HCT116 (cell line): Measurements from ENCODE around the gene SLC38A9. TPM values are rescaled to one million over a fixed set of nuclear protein-coding genes. Genes with fewer than 3 reads are reported as not detected.

Source experiments
- ATAC-seq: fragments of 200-7000 bp; cut with Tn5 transposase; 2 replicates; pipeline ENCODE4 v1.9.1; 2020; ENCODE audit warnings: mild to moderate bottlenecking, moderate library complexity
- BruUV-seq: library from RNA; stranded (reverse); fragments of 400-500 nt; replicated peaks from 2 replicates; lab custom pipeline; 2021; lab: Mats Ljungman, UMichigan
- CTCF ChIA-PET: fragments of 300-600 bp; sonication (Branson Sonifier 250); formaldehyde crosslinking; loops from one replicate; lab custom pipeline; 2021; ENCODE audit warnings: antibody characterized with exemption; lab: Charles Lee
- POLR2A ChIA-PET: fragments of 300-600, 350-600 bp; sonication (Branson Sonifier 250); formaldehyde crosslinking; loops from one replicate; lab custom pipeline; 2021; ENCODE audit warnings: antibody characterized with exemption; lab: Charles Lee
- RAD21 ChIA-PET, 2 experiments: fragments of 300-600 bp; sonication (Branson Sonifier 250); formaldehyde crosslinking; loops; one replicate each; lab custom pipeline; 2023; ENCODE audit warnings: low total read pairs in 2 of 2; ENCODE audit not compliant: uncharacterized antibody in 2 of 2, unreplicated experiment in 2 of 2, low non-redundant PET in 1 of 2; lab: Charles Lee
- DNase-seq: peaks from one replicate; pipeline ENCODE4 v3.0.0-alpha.2; 2010; ENCODE audit warnings: low read depth, low spot score
- H2AFZ ChIP-seq: fragments of 200-600 bp; shearing (Covaris generic), sonication (generic); 2 replicates; pipeline ENCODE4 v1.6.1; 2017; ENCODE audit warnings: low read depth, mixed run types, mixed read lengths, antibody characterized with exemption, low read length; ENCODE audit not compliant: poor library complexity, severe bottlenecking
- H3K27ac ChIP-seq: 2 replicates; pipeline ENCODE4 v1.5.1; 2012; ENCODE audit warnings: low read depth, low read length
- H3K27me3 ChIP-seq: fragments of 200-600 bp; sonication (generic); 2 replicates; pipeline ENCODE4 v1.6.1; 2016; ENCODE audit warnings: mixed run types, low read length, mixed read lengths; ENCODE audit not compliant: insufficient read depth
- H3K36me3 ChIP-seq, 2 experiments: fragments of 200-500 bp in 1 of 2; fragments of 200-600 bp in 1 of 2; sonication (Bioruptor generic) in 1 of 2; sonication (generic) in 1 of 2; 2 replicates each; pipeline versions ENCODE4 v1.5.1 to v1.6.1; 2014 to 2016; ENCODE audit warnings: low read length in 2 of 2, inconsistent platforms in 1 of 2, mixed read lengths in 1 of 2, mixed run types in 1 of 2; ENCODE audit not compliant: insufficient read depth in 2 of 2, control insufficient read depth in 1 of 2
- H3K4me1 ChIP-seq, 2 experiments: fragments of 200-600 bp in 1 of 2; sonication (generic) in 1 of 2; 2 replicates each; pipeline versions ENCODE4 v1.5.1 to v1.6.1; 2012 to 2017; ENCODE audit warnings: low read length in 2 of 2, inconsistent platforms in 1 of 2, mild to moderate bottlenecking in 1 of 2, mixed read lengths in 1 of 2, mixed run types in 1 of 2, moderate library complexity in 1 of 2; ENCODE audit not compliant: insufficient read depth in 2 of 2, control insufficient read depth in 1 of 2
- H3K4me2 ChIP-seq: fragments of 200-600 bp; sonication (generic); 2 replicates; pipeline ENCODE4 v1.6.1; 2017; ENCODE audit warnings: mixed run types, low read length, mixed read lengths
- H3K4me3 ChIP-seq, 2 experiments: fragments of 200-600 bp in 1 of 2; sonication (generic) in 1 of 2; replicated peaks in 1 of 2; 2 replicates each; pipeline ENCODE4 v1.5.1; 2011 to 2016; ENCODE audit warnings: low read length in 2 of 2, control low read depth in 1 of 2, low read depth in 1 of 2, mild to moderate bottlenecking in 1 of 2, mixed read lengths in 1 of 2, mixed run types in 1 of 2
- H3K79me2 ChIP-seq: fragments of 200-600 bp; sonication (generic); 2 replicates; pipeline ENCODE4 v1.6.1; 2017; ENCODE audit warnings: mild to moderate bottlenecking, mixed run types, low read length, moderate library complexity, mixed read lengths; ENCODE audit not compliant: insufficient read depth
- H3K9ac ChIP-seq: fragments of 200-600 bp; sonication (generic); 2 replicates; pipeline ENCODE4 v1.6.1; 2016; ENCODE audit warnings: low read length, mixed read lengths
- H3K9me2 ChIP-seq: fragments of 200-600 bp; sonication (generic), shearing (Covaris generic); 2 replicates; pipeline ENCODE4 v1.6.1; 2017; ENCODE audit warnings: mixed run types, mild to moderate bottlenecking, moderate library complexity; ENCODE audit not compliant: insufficient read depth
- H3K9me3 ChIP-seq, 2 experiments: fragments of 200-500 bp in 1 of 2; fragments of 200-600 bp in 1 of 2; sonication (Bioruptor generic) in 1 of 2; sonication (generic) in 1 of 2; 2 replicates each; pipeline ENCODE4 v1.6.1; 2014 to 2017; ENCODE audit warnings: low read length in 2 of 2, mixed read lengths in 2 of 2, inconsistent platforms in 1 of 2, low read depth in 1 of 2, mild to moderate bottlenecking in 1 of 2, mixed run types in 1 of 2, moderate library complexity in 1 of 2; ENCODE audit not compliant: control insufficient read depth in 1 of 2, insufficient read depth in 1 of 2
- H4K20me1 ChIP-seq: fragments of 200-600 bp; sonication (generic), shearing (Covaris generic); 2 replicates; pipeline ENCODE4 v1.6.1; 2017; ENCODE audit warnings: mixed run types, mild to moderate bottlenecking, moderate library complexity; ENCODE audit not compliant: insufficient read depth
- CBX3 ChIP-seq: IDR thresholded peaks from 2 replicates; pipeline ENCODE4 v1.6.1; 2012; ENCODE audit warnings: low read depth
- EZH2 ChIP-seq: fragments of 200-600 bp; sonication (generic); IDR thresholded peaks from 2 replicates; pipeline ENCODE4 v1.6.1; 2017; ENCODE audit warnings: antibody characterized with exemption, mixed run types
- EZH2phosphoT487 ChIP-seq: fragments of 200-600 bp; IDR thresholded peaks from 2 replicates; pipeline ENCODE4 v1.6.1; 2018; ENCODE audit warnings: antibody characterized with exemption, borderline replicate concordance
- POLR2AphosphoS5 ChIP-seq: IDR thresholded peaks from 2 replicates; pipeline ENCODE4 v1.6.1; 2011; ENCODE audit warnings: mild to moderate bottlenecking, low read depth, low read length, moderate library complexity
- RAD21 ChIP-seq: IDR thresholded peaks from 2 replicates; pipeline ENCODE4 v1.6.1; 2012; ENCODE audit warnings: low read depth, mild to moderate bottlenecking
- SIN3A ChIP-seq: IDR thresholded peaks from 2 replicates; pipeline ENCODE4 v1.6.1; 2012; ENCODE audit warnings: low read depth
- SRF ChIP-seq: IDR thresholded peaks from 2 replicates; pipeline ENCODE4 v1.6.1; 2012; ENCODE audit warnings: low read depth
- YY1 ChIP-seq: IDR thresholded peaks from 2 replicates; pipeline ENCODE4 v1.6.1; 2011; ENCODE audit warnings: low read length, low read depth, moderate library complexity, mild to moderate bottlenecking; ENCODE audit not compliant: insufficient replicate concordance; ENCODE audit errors: extremely low read depth
- ZFX ChIP-seq: fragments of 450-650 bp; IDR thresholded peaks from 2 replicates; pipeline ENCODE4 v1.6.1; 2017
- ZNF274 ChIP-seq: fragments of 200-500 bp; sonication (Bioruptor generic); IDR thresholded peaks from 2 replicates; pipeline ENCODE4 v1.6.1; 2014; ENCODE audit warnings: mild to moderate bottlenecking, low read depth, low read length, inconsistent platforms
- intact Hi-C: fragments of 100-400 bp; cut with micrococcal nuclease; formaldehyde crosslinking; loops from 2 replicates; pipeline ENCODE4 v1.10.0; 2022
- total RNA-seq: library from RNA; stranded (reverse); gene quantifications from one replicate; pipeline ENCODE4 v1.2.1, GENCODE V29; 2021; ENCODE audit not compliant: unreplicated experiment
- TF ChIP-seq, protein P1 (sequence below): IDR thresholded peaks from 2 replicates; pipeline ENCODE4 v1.6.1; 2012
- TF ChIP-seq, protein P2 (sequence below): IDR thresholded peaks from 2 replicates; pipeline ENCODE4 v1.6.1; 2012
- TF ChIP-seq, protein P3 (sequence below), 3 experiments: fragments of 200-600 bp in 1 of 3; sonication (generic) in 1 of 3; IDR thresholded peaks in 2 of 3; conservative IDR thresholded peaks in 1 of 3; 2 replicates each; pipeline ENCODE4 v1.5.1; 2012 to 2017; ENCODE audit warnings: low read depth in 2 of 3, low read length in 2 of 3, antibody characterized with exemption in 1 of 3, borderline replicate concordance in 1 of 3, control low read depth in 1 of 3, mild to moderate bottlenecking in 1 of 3, mixed read lengths in 1 of 3, mixed run types in 1 of 3, moderate library complexity in 1 of 3; ENCODE audit not compliant: insufficient read depth in 1 of 3

SLC38A9 gene
- total RNA-seq, 1 experiment from 2014 or later = 12.6 TPM

DNA sequence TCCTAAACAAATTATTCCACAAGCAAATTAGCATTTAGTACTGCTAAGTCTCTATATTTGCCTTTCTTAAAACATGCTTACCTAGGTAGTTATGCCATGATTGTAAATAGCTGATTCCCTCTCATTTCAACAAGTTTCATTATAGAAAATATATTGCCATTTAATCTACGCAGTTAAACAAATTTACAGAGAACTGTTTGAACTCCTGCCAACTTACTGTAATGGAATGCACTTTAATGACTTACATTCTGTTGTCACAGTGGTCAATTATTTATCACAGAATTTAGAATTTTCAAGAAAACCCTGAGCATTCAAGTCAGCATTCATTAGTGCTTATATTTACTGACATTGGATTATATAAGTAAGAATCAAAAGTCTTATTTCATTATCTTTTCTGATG is 19.6 kb downstream of the SLC38A9 start:
- Histone ChIP-seq H3K27me3 (no peaks in the 10 kb centered on the region), H3K9ac (no peak overlapping the region), H3K4me3 (no peak overlapping the region), H3K4me1 (no peaks in the 10 kb centered on the region), H3K36me3 (no peaks in the 10 kb centered on the region), H3K4me2 (no peak overlapping the region), H4K20me1 (no peaks in the 10 kb centered on the region), H3K27ac (no peak overlapping the region), H3K9me3 (no peaks in the 10 kb centered on the region), H3K9me2 (no peaks in the 10 kb centered on the region)
- ATAC-seq = no peak
- intact Hi-C loops = loop anchor here (1.0 to 5.0 kb wide), 2 partner anchors 230 to 285 kb away; no protein-coding TSS in a partner anchor
- no TSS peak for BruUV-seq
- DNase-seq = no peak
- RAD21 ChIA-PET = no interaction called here
- POLR2A ChIA-PET = interaction anchor here (0.6 kb wide), 1 partner anchor 297 kb away, joined by 4 read pairs; no protein-coding TSS in a partner anchor
- CTCF ChIA-PET = interaction anchor here (0.6 to 2.1 kb wide), 21 partner anchors 9 to 520 kb away, joined by 3 to 19 read pairs (median 4); partner anchors contain the start of gene CDC20B
- TF ChIP-seq CBX3 (no peak), ZNF274 (no peak), YY1 (no peak), ZFX (no peak), SRF (no peak), POLR2AphosphoS5 (no peak), RAD21 (no peak)
- TF ChIP-seq, protein P1, sequence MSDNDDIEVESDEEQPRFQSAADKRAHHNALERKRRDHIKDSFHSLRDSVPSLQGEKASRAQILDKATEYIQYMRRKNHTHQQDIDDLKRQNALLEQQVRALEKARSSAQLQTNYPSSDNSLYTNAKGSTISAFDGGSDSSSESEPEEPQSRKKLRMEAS = no peak
- TF ChIP-seq, all 23 proteins: peak for 0
- Histone ChIP-seq H2AFZ (no peak overlapping the region), H3K79me2 (no peaks in the 10 kb centered on the region)

DNA sequence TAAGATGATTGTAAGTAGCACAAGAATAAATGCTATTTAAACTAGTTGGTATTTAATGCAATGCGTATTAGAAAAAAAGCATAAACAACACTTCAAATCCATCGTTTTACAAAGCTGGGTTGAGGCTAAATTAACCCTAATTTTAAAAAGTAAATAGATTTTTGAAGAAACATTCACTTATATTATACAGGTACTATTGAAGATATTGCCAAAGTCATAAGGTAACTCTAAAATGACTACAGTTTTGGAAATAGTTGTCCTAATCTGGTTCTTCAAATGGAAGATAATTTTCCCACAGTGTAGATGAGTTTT is 20.1 kb downstream of the SLC38A9 start:
- Histone ChIP-seq H3K9me2 (no peaks in the 10 kb centered on the region), H3K27me3 (no peaks in the 10 kb centered on the region), H4K20me1 (no peaks in the 10 kb centered on the region), H3K36me3 (no peaks in the 10 kb centered on the region), H3K4me3 (no peak overlapping the region), H3K79me2 (no peaks in the 10 kb centered on the region), H3K9me3 (no peaks in the 10 kb centered on the region), H2AFZ (no peak overlapping the region), H3K4me1 (no peaks in the 10 kb centered on the region), H3K9ac (no peak overlapping the region), H3K4me2 (no peak overlapping the region), H3K27ac (no peak overlapping the region)
- ChIA-PET CTCF (interaction anchor here (0.6 to 2.1 kb wide), 22 partner anchors 9 to 520 kb away, joined by 3 to 19 read pairs (median 4); partner anchors contain the start of gene CDC20B), RAD21 (no interaction called here), POLR2A (interaction anchor here (0.6 kb wide), 1 partner anchor 297 kb away, joined by 4 read pairs; no protein-coding TSS in a partner anchor)
- no TSS peak for BruUV-seq
- DNase-seq (no peak), ATAC-seq (no peak)
- intact Hi-C loops = loop anchor here (1.0 to 5.0 kb wide), 2 partner anchors 230 to 285 kb away; no protein-coding TSS in a partner anchor
- TF ChIP-seq, protein P2, sequence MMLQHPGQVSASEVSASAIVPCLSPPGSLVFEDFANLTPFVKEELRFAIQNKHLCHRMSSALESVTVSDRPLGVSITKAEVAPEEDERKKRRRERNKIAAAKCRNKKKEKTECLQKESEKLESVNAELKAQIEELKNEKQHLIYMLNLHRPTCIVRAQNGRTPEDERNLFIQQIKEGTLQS = no peak
- TF ChIP-seq SRF = no peak
- TF ChIP-seq EZH2 = no peak
- TF ChIP-seq ZFX = no peak
- TF ChIP-seq, protein P1 = no peak
- no peak for TF ChIP-seq EZH2phosphoT487
- TF ChIP-seq, protein P3, sequence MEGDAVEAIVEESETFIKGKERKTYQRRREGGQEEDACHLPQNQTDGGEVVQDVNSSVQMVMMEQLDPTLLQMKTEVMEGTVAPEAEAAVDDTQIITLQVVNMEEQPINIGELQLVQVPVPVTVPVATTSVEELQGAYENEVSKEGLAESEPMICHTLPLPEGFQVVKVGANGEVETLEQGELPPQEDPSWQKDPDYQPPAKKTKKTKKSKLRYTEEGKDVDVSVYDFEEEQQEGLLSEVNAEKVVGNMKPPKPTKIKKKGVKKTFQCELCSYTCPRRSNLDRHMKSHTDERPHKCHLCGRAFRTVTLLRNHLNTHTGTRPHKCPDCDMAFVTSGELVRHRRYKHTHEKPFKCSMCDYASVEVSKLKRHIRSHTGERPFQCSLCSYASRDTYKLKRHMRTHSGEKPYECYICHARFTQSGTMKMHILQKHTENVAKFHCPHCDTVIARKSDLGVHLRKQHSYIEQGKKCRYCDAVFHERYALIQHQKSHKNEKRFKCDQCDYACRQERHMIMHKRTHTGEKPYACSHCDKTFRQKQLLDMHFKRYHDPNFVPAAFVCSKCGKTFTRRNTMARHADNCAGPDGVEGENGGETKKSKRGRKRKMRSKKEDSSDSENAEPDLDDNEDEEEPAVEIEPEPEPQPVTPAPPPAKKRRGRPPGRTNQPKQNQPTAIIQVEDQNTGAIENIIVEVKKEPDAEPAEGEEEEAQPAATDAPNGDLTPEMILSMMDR (IDR thresholded peaks at IDR 0.05 in 2 of 3, conservative IDR thresholded peaks at IDR 0.05 in 1 of 3; ENCODE audit: borderline replicate concordance in 1 of 3, insufficient read depth in 1 of 3, low read depth in 2 of 3, low read length in 2 of 3) = no peak
- no peak for TF ChIP-seq POLR2AphosphoS5
- TF ChIP-seq SIN3A = no peak
